HG03575 (cell line): ENCODE results near the gene FBXO21.

Experiments
- ATAC-seq: cut with Tn5 transposase; IDR thresholded peaks from one replicate; pipeline ENCODE4 v1.9.1; 2021; ENCODE audit not compliant: unreplicated experiment, insufficient number of reproducible peaks, low FRiP score; ENCODE audit errors: extremely low read depth

Gene FBXO21

GRCh38 chr12:117147639-117148038, 42.6 kb downstream of the FBXO21 start:
- no peak for ATAC-seq

GRCh38 chr12:117145597-117146154, 44.6 kb downstream of the FBXO21 start:
- no peak for ATAC-seq

GRCh38 chr12:117144599-117144998, 45.7 kb downstream of the FBXO21 start:
- ATAC-seq, result no peak

- no peak for ATAC-seq
Measured at GRCh38 chr12:117143008-117143532, 47.2 kb downstream of the FBXO21 start.

GRCh38 chr12:117142094-117142493, 48.2 kb downstream of the FBXO21 start:
- ATAC-seq, result no peak

- ATAC-seq, result no peak
Measured at GRCh38 chr12:117141097-117141898, 49.0 kb downstream of the FBXO21 start.

GRCh38 chr12:117140397-117141096, 49.7 kb downstream of the FBXO21 start:
- ATAC-seq, result no peak

GRCh38 chr12:117139025-117139717, 51.1 kb downstream of the FBXO21 start:
- ATAC-seq, result no peak

- ATAC-seq, result no peak
Measured at GRCh38 chr12:117134721-117135120, 55.5 kb downstream of the FBXO21 start.

GRCh38 chr12:117134059-117134458, 56.2 kb downstream of the FBXO21 start:
- no peak for ATAC-seq

- no peak for ATAC-seq
Measured at GRCh38 chr12:117130801-117131200, 59.5 kb downstream of the FBXO21 start.

GRCh38 chr12:117129391-117129790, 60.9 kb downstream of the FBXO21 start:
- ATAC-seq, result no peak

- ATAC-seq, result no peak
Measured at GRCh38 chr12:117127933-117128823, 62.1 kb downstream of the FBXO21 start.

GRCh38 chr12:117126335-117126734, 63.9 kb downstream of the FBXO21 start:
- no peak for ATAC-seq

GRCh38 chr12:117125767-117126166, 64.5 kb downstream of the FBXO21 start:
- no peak for ATAC-seq

- ATAC-seq, result no peak
Measured at GRCh38 chr12:117125272-117125613, 65.0 kb downstream of the FBXO21 start.

- no peak for ATAC-seq
Measured at GRCh38 chr12:117124421-117125271, 65.6 kb downstream of the FBXO21 start.

- ATAC-seq, result no peak
Measured at GRCh38 chr12:117121441-117121840, 68.8 kb downstream of the FBXO21 start.
